ENCODE results near the gene CCNG1. TPM values are rescaled to one million over a fixed set of nuclear protein-coding genes. Genes with fewer than 3 reads are reported as not detected.

The CCNG1 gene
- total RNA-seq, 1 experiment from 2014 or later = 117 TPM

GRCh38 chr5:163432544-163432943 is 4.9 kb upstream of the CCNG1 start:
- intact Hi-C loops (cut with micrococcal nuclease; ENCODE audit: unreplicated experiment) = no loop called here
- no peaks in the 10 kb centered on the region for H3K27me3 ChIP-seq (ENCODE audit: control insufficient read depth, insufficient read depth, low read length)
- no peak for TF ChIP-seq TCF7L2 (IDR thresholded peaks at IDR 0.05; ENCODE audit: low read depth, low read length)
- TF ChIP-seq SIN3A (IDR thresholded peaks at IDR 0.05; ENCODE audit: borderline replicate concordance, insufficient read depth, low read depth, low read length) = no peak
- TF ChIP-seq, protein P1, sequence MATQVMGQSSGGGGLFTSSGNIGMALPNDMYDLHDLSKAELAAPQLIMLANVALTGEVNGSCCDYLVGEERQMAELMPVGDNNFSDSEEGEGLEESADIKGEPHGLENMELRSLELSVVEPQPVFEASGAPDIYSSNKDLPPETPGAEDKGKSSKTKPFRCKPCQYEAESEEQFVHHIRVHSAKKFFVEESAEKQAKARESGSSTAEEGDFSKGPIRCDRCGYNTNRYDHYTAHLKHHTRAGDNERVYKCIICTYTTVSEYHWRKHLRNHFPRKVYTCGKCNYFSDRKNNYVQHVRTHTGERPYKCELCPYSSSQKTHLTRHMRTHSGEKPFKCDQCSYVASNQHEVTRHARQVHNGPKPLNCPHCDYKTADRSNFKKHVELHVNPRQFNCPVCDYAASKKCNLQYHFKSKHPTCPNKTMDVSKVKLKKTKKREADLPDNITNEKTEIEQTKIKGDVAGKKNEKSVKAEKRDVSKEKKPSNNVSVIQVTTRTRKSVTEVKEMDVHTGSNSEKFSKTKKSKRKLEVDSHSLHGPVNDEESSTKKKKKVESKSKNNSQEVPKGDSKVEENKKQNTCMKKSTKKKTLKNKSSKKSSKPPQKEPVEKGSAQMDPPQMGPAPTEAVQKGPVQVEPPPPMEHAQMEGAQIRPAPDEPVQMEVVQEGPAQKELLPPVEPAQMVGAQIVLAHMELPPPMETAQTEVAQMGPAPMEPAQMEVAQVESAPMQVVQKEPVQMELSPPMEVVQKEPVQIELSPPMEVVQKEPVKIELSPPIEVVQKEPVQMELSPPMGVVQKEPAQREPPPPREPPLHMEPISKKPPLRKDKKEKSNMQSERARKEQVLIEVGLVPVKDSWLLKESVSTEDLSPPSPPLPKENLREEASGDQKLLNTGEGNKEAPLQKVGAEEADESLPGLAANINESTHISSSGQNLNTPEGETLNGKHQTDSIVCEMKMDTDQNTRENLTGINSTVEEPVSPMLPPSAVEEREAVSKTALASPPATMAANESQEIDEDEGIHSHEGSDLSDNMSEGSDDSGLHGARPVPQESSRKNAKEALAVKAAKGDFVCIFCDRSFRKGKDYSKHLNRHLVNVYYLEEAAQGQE (IDR thresholded peaks at IDR 0.05; ENCODE audit: insufficient read depth in 1 of 2, low read depth in 2 of 2, low read length in 1 of 2) = no peak
- TF ChIP-seq POLR2AphosphoS5 (IDR thresholded peaks at IDR 0.05; ENCODE audit: low read depth, low read length) = no peak
- no peak for TF ChIP-seq CTCF (IDR thresholded peaks at IDR 0.05)
- H3K36me3 ChIP-seq (ENCODE audit: control insufficient read depth, insufficient read depth, low read length) = peaks cover under 1% of the 10 kb centered on the region; the same call in 1 of the 2 replicates
- POLR2A ChIA-PET = no interaction called here
- BruUV-seq (replicated peaks) = no TSS peak
- CTCF ChIA-PET = no interaction called here
- H3K4me1 ChIP-seq (ENCODE audit: control insufficient read depth, insufficient read depth, low read length) = peaks cover 16% of the 10 kb centered on the region
- DNase-seq (ENCODE audit: low read depth, low spot score) = no peak
- no peaks in the 10 kb centered on the region for H3K9me3 ChIP-seq (ENCODE audit: control insufficient read depth, insufficient read depth, low read depth, low read length)
- in situ Hi-C loops (cut with HindIII; ENCODE audit: low pct_unique_long_range_greater_than_20kb, low sequenced_read_pairs) = no loop called here
- no peak overlapping the region for H3K4me3 ChIP-seq (ENCODE audit: low read depth in 2 of 2, low read length in 2 of 2)
- no peak overlapping the region for H3K27ac ChIP-seq (ENCODE audit: low read length)
- ATAC-seq = no peak

- intact Hi-C loops (cut with micrococcal nuclease; ENCODE audit: unreplicated experiment) (no loop called here), in situ Hi-C loops (cut with HindIII; ENCODE audit: low pct_unique_long_range_greater_than_20kb, low sequenced_read_pairs) (no loop called here)
- TF ChIP-seq, protein P1 (IDR thresholded peaks at IDR 0.05; ENCODE audit: insufficient read depth in 1 of 2, low read depth in 2 of 2, low read length in 1 of 2) = no peak
- TF ChIP-seq CTCF (IDR thresholded peaks at IDR 0.05) = no peak
- TF ChIP-seq TCF7L2 (IDR thresholded peaks at IDR 0.05; ENCODE audit: low read depth, low read length) = no peak
- no peak for TF ChIP-seq SIN3A (IDR thresholded peaks at IDR 0.05; ENCODE audit: borderline replicate concordance, insufficient read depth, low read depth, low read length)
- no peak for DNase-seq (ENCODE audit: low read depth, low spot score)
- H3K4me1 ChIP-seq (ENCODE audit: control insufficient read depth, insufficient read depth, low read length) = peaks cover 16% of the 10 kb centered on the region
- no peak for ATAC-seq
- H3K27ac ChIP-seq (ENCODE audit: low read length) = no peak overlapping the region
- BruUV-seq (replicated peaks) = no TSS peak
- peaks cover 3% of the 10 kb centered on the region; the same call in 1 of the 2 replicates for H3K36me3 ChIP-seq (ENCODE audit: control insufficient read depth, insufficient read depth, low read length)
- no peak overlapping the region for H3K4me3 ChIP-seq (ENCODE audit: low read depth in 2 of 2, low read length in 2 of 2)
- no peaks in the 10 kb centered on the region for H3K27me3 ChIP-seq (ENCODE audit: control insufficient read depth, insufficient read depth, low read length)
- no peaks in the 10 kb centered on the region for H3K9me3 ChIP-seq (ENCODE audit: control insufficient read depth, insufficient read depth, low read depth, low read length)
- POLR2A ChIA-PET = no interaction called here
- CTCF ChIA-PET = no interaction called here
These were observed 4.1 kb upstream of the CCNG1 start for GRCh38 chr5:163433271-163433670.

All from Panc1 (cell line).